GM18499 (cell line): ENCODE data around the gene FGF3.

Source experiments
- ATAC-seq: cut with Tn5 transposase; IDR thresholded peaks from one replicate; pipeline ENCODE4 v1.9.1; 2021; ENCODE audit warnings: moderate number of reproducible peaks; ENCODE audit not compliant: insufficient read depth, unreplicated experiment

FGF3 gene

GRCh38 chr11:69848201-69848600 lies 29.0 kb upstream of the FGF3 start:
- ATAC-seq: no peak

- ATAC-seq: no peak
These were observed 25.2 kb upstream of the FGF3 start for GRCh38 chr11:69844396-69844795.

- ATAC-seq: no peak
These were observed 24.3 kb upstream of the FGF3 start for GRCh38 chr11:69843529-69843921.

- ATAC-seq: no peak
These were observed 23.7 kb upstream of the FGF3 start for GRCh38 chr11:69842746-69843528.

- ATAC-seq: no peak
These were observed 22.9 kb upstream of the FGF3 start for GRCh38 chr11:69841859-69842698.

GRCh38 chr11:69841170-69841858 lies 22.1 kb upstream of the FGF3 start:
- no peak for ATAC-seq

- ATAC-seq: no peak
These were observed 21.4 kb upstream of the FGF3 start for GRCh38 chr11:69840371-69841169.

- ATAC-seq: no peak
These were observed 20.3 kb upstream of the FGF3 start for GRCh38 chr11:69839516-69839915.

- ATAC-seq: no peak
These were observed 18.6 kb upstream of the FGF3 start for GRCh38 chr11:69837791-69838190.

- ATAC-seq: no peak
These were observed 17.2 kb upstream of the FGF3 start for GRCh38 chr11:69836401-69836800.

GRCh38 chr11:69834811-69835800 lies 15.9 kb upstream of the FGF3 start:
- no peak for ATAC-seq

GRCh38 chr11:69834251-69834650 lies 15.0 kb upstream of the FGF3 start:
- no peak for ATAC-seq

GRCh38 chr11:69832561-69833413 lies 13.6 kb upstream of the FGF3 start:
- ATAC-seq: no peak

- no peak for ATAC-seq
These were observed 12.8 kb upstream of the FGF3 start for GRCh38 chr11:69831985-69832384.

- no peak for ATAC-seq
These were observed 10.9 kb upstream of the FGF3 start for GRCh38 chr11:69830086-69830485.

GRCh38 chr11:69828971-69829344 lies 9.7 kb upstream of the FGF3 start:
- ATAC-seq: no peak

- ATAC-seq: no peak
These were observed 9.2 kb upstream of the FGF3 start for GRCh38 chr11:69828276-69828970.

GRCh38 chr11:69826773-69827172 lies 7.6 kb upstream of the FGF3 start:
- ATAC-seq: no peak
